ENCODE results near the gene DARS1. TPM values are rescaled to one million over a fixed set of nuclear protein-coding genes. Genes with fewer than 3 reads are reported as not detected.

Gene DARS1
- total RNA-seq = 112 and 116 TPM in 2 replicates

DNA sequence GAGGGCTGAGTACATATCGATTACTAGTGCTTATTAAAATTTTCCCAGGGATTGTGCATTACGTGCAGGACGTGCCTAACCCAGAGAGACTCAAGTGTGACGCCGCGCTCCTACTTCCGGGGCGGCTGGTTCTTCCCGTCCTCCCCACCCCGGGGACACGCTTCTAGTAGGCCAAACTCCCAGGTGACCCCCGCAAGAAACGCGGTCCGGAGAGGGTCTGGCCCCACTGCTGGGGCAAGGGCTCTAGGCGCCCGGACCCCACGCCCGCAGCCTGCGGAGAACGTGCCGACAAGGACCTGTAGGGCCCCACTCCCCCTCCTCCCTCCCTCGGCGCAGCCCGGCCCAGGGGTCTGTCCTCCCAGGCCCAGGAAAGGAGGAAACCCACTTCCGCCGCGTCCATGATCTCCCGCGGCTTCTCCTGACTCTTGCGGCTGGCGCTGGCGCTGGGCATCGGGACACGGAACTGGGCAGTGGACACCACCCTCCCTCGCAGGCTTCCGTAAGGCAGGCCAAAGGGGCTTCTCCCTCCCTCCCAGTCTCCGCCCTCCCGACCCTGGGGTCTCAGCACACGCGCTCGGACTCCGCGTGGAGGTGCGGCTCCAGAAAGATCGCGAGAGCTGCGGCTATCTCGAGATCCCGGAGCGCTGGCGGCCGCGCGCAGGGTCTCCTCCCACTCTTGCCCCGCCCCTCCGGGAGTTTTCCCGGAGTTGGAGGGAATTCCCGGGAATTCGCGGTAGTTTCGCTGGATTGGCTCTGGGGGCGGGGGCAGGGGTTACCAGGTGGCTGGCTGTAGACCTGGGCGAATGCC is at the start of gene DARS1:
Gene DARS1, minus strand, starts transcription at position 609 of the 808 bp plus-strand sequence. Its CDS starts 158 bp downstream, at position 451.
- intact Hi-C loops (cut with micrococcal nuclease) = loop anchor here (1.0 to 10.0 kb wide), 11 partner anchors 23 to 1067 kb away; partner anchors contain the start of genes CCNT2, CXCR4, MCM6 and RAB3GAP1

GRCh38 chr2:136034629-136035028 is 49.2 kb upstream of the DARS1 start:
- intact Hi-C loops (cut with micrococcal nuclease) = no loop called here

GRCh38 chr2:136032817-136033535 is 47.5 kb upstream of the DARS1 start:
- intact Hi-C loops (cut with micrococcal nuclease) = no loop called here

DNA sequence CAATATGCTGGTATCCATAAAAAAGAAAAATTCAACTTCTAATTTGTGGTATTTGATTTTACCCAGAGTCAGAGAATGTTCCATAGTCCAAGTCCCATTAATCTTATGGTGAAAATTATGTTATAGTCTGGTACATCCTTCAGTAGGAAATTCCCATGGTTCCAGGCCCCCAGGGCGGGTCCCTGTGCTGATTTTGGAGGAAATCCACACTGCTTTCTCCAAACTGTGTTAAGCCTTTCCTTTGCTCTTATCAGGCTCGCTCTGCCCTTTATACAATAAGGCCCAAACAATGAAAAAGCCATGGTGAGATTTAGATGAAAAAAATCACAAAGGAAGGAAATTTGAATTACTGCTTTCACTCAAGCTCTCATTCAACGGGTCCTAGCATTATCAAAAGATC is 46.8 kb upstream of the DARS1 start:
- intact Hi-C loops (cut with micrococcal nuclease) = no loop called here

DNA sequence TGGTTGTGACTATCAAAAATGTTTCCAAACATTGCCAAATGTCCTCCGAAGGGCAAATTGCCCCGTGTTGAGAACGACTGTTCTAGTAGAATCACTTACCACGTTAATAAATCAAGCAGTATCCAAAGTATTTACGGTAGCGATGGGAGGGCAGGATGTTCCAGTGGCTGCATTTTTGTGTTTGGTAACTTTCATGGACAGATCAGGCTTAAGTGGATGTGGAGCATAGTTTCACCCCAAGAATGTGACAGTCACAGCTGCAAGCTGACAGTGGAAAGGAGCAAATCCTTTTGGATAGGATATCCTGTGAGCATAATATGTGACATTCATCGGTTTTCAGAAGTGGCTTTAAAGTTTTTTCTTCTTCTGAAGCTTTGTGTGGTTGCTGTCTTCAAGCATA is 46.3 kb upstream of the DARS1 start:
- intact Hi-C loops (cut with micrococcal nuclease) = no loop called here

DNA sequence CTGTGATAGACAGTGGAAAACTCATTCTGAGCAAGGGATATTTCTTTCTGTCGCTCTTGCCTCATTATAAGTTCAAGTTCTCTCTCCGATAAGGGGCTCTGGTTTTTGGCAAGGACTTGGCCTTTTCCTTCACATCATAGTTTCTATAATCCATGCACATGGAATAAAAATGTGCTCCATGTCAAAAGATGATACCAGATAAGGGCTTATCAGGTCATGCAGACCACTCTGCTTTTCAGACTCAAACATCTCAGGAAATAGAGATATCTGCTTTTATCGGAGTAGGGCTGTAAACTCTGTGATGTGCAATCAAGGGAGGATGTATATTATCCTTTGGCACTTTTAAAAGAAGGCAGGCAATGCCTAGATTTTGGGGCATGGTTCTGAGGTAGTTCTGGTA is 45.0 kb upstream of the DARS1 start:
- intact Hi-C loops (cut with micrococcal nuclease) = no loop called here

GRCh38 chr2:136029149-136029548 is 43.7 kb upstream of the DARS1 start:
- intact Hi-C loops (cut with micrococcal nuclease) = no loop called here

GRCh38 chr2:136028001-136028400 is 42.6 kb upstream of the DARS1 start:
- intact Hi-C loops (cut with micrococcal nuclease) = no loop called here

GRCh38 chr2:136027112-136027511 is 41.7 kb upstream of the DARS1 start:
- intact Hi-C loops (cut with micrococcal nuclease) = no loop called here

GRCh38 chr2:136025057-136025973 is 39.9 kb upstream of the DARS1 start:
- intact Hi-C loops (cut with micrococcal nuclease) = no loop called here

DNA sequence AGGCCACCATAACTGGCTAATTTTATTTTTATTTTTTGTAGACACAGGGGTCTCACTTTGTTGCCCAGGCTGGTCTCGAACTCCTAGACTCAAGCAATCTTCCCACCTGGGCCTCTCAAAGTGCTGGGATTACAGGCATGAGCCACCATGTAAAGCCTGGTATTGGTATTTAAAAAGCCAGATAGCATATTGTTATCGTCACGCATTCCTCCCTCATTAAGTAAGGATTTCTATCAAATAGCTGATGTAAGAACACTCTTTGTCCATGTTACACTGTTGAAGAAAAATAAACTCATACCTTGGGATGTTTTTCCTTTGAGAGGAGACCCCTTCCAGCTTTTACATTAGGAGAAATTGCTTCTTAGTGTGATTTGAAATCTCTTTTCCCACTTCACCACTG is 39.2 kb upstream of the DARS1 start:
- intact Hi-C loops (cut with micrococcal nuclease) = no loop called here

DNA sequence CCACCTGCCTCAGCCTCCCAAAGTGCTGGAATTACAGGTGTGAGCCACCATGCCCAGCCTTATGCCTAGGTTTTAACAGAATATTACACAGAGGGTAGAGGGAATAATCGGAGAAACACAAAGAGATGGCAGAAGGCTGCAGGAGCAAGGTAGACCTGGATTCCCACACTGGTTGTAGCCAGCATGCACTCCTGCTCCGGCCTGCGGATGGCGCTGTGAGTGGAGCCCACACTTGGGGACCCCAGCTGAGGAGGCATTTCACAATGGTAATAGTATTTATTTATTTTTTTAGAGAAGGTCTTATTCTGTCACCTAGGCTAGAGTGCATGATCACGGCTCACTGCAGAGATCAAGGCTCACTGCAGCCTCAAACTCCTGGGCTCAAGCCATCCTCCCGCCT is 38.8 kb upstream of the DARS1 start:
- intact Hi-C loops (cut with micrococcal nuclease) = no loop called here

DNA sequence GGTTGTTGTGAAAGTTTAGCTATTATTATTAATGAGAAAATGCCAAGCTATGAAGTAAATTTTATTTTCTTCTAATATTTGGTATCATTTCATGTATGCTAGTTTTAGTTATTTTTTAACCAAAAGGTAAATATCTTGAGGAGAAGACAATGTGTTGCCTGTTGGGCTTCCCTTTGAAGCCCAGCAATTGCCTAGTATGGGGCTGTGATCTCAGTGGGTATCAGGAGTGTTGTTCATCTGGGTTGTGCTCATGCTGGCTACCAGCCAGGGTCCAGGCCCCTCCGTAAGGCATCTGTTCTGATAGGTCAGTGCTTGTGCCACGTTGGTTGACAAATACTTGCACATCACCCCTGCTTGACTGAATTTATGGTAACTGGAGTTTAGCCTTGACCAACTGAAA is 38.0 kb upstream of the DARS1 start:
- intact Hi-C loops (cut with micrococcal nuclease) = no loop called here

- intact Hi-C loops (cut with micrococcal nuclease) = no loop called here
Measured at GRCh38 chr2:136022396-136023146, 37.1 kb upstream of the DARS1 start.

DNA sequence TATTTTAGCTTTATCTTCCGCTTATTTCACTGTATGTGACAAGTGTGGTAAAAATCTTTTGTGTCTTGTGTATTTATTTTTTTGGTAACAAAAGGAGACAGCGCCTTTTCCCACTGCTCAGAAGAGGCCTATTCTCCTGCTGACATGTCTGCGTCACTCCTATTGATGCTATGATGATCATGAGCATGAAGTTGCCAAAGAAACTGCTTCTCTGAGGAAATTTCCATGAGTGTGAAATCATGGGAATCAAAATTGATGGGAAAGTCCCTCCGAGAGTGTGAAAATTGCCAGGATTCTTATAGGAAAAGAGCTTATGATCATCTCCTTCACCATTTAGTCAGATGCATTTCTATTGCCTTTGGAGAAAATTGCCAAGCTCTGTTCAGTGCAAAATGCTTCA is 36.5 kb upstream of the DARS1 start:
- intact Hi-C loops (cut with micrococcal nuclease) = no loop called here

- intact Hi-C loops (cut with micrococcal nuclease) = no loop called here
Measured at GRCh38 chr2:136021406-136021805, 36.0 kb upstream of the DARS1 start.

DNA sequence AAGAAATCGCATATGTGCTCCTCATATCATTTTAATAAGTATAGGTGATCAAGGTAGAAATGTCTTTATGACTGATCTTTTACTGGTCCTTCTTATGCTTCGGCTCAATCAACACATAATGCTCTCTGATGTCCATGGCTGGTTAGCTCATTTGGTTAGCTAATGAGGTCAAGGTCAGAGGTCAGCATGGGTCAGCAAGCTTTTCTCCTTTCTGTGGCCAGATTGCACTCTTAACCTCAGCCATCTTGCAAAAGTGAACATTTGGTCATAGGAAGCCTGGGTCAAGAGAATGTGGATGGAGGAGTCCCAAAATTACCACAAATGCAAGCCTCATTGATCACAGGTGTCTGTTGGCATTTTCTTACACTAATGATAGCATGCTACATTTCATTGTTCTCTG is 35.4 kb upstream of the DARS1 start:
- intact Hi-C loops (cut with micrococcal nuclease) = no loop called here

DNA sequence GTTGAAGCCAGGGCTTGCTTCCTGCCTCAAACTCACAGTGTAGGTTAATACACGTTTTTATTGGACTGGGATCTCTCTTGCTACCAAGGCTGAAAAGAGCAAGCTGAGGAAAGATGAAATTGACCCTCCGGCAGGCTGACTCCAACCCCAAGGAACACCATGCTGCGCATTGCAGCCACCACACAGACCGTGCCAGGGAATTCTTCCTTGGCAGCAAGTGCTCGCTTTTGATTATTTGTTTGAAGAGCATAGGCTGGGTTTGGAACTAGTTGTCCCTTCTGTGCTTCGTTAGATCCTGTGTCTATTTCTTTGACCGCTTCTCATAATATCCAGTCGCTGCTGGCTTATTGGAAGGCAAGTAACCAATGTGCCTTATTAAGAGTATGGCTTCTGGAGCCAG is 34.4 kb upstream of the DARS1 start:
- intact Hi-C loops (cut with micrococcal nuclease) = no loop called here

DNA sequence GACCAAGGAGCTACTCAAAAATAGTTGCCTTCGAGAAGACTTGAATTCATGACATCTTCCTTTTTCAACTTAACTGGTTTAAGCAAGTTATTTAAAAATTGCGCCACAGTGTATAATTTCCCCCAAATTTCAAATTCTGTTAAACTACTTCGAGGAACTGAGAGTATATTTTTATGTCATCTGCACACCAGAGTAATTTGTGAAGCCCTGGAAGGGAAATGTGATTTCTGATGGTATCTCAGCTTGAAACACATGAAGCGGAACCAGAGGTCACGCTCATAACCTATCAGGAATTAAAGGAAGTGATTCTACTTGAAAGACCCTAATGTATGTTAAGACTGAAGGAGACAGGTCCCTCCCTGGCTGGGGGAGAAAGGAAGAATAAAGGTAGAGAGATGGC is 33.9 kb upstream of the DARS1 start:
- intact Hi-C loops (cut with micrococcal nuclease) = no loop called here

DNA sequence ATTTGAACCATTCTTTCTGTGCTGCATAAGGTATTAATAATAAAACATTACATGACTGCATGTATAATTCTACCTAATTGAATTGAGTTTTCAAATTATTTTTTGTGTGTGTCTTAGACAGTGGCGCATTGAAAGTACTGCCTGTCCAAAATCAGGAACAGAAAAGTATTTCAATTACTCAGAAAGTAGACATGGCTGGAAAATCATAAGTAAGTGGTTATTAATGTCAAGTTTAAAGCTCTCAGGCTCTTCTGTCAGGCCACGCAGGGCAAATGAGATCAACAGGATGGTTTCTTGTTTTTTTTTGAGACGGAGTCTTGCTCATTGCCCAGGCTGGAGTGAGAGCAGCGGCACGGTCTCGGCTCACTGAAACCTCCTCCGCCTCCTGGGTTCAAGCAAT is 32.4 kb upstream of the DARS1 start:
- intact Hi-C loops (cut with micrococcal nuclease) = no loop called here

GRCh38 chr2:136016836-136017235 is 31.4 kb upstream of the DARS1 start:
- intact Hi-C loops (cut with micrococcal nuclease) = no loop called here

All from T-helper 2 cell treated with Interferon-gamma antibody and Interleukin-4, amounts not matched to agents 100 ng/mL and 5 ng/mL, for 36 hours (primary cell).